ENCODE measurements around the gene LGALS8.

LGALS8 gene

DNA sequence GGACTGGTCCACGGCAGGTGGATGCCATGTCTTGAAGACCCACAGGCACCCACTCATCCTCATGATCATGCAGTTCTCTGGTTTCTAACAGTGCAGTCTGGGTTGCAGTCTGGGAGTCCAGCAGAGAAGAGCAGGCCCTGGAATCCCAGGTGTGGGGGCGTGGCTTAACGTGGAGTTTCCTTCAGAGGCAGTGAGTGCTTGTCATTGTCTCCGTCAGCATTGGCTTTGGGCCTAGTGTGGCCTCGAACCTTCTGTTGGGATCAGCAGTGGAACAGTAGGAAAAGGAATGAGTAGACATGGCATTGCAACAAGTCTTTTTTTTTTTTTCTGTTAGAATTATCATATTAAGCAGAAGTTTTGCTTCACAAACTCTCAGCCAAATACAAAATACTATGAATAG, 12.8 kb downstream of the LGALS8 start:
- TF ChIP-seq, protein P1, sequence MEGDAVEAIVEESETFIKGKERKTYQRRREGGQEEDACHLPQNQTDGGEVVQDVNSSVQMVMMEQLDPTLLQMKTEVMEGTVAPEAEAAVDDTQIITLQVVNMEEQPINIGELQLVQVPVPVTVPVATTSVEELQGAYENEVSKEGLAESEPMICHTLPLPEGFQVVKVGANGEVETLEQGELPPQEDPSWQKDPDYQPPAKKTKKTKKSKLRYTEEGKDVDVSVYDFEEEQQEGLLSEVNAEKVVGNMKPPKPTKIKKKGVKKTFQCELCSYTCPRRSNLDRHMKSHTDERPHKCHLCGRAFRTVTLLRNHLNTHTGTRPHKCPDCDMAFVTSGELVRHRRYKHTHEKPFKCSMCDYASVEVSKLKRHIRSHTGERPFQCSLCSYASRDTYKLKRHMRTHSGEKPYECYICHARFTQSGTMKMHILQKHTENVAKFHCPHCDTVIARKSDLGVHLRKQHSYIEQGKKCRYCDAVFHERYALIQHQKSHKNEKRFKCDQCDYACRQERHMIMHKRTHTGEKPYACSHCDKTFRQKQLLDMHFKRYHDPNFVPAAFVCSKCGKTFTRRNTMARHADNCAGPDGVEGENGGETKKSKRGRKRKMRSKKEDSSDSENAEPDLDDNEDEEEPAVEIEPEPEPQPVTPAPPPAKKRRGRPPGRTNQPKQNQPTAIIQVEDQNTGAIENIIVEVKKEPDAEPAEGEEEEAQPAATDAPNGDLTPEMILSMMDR (IDR thresholded peaks at IDR 0.05; ENCODE audit: borderline replicate concordance, control extremely low read depth, extremely low read depth, insufficient read depth, missing control alignments) = no peak
- no peak for DNase-seq (ENCODE audit: low spot score)
- in situ Hi-C loops (cut with MboI; ENCODE audit: low sequenced_read_pairs, unreplicated experiment) = no loop called here

DNA sequence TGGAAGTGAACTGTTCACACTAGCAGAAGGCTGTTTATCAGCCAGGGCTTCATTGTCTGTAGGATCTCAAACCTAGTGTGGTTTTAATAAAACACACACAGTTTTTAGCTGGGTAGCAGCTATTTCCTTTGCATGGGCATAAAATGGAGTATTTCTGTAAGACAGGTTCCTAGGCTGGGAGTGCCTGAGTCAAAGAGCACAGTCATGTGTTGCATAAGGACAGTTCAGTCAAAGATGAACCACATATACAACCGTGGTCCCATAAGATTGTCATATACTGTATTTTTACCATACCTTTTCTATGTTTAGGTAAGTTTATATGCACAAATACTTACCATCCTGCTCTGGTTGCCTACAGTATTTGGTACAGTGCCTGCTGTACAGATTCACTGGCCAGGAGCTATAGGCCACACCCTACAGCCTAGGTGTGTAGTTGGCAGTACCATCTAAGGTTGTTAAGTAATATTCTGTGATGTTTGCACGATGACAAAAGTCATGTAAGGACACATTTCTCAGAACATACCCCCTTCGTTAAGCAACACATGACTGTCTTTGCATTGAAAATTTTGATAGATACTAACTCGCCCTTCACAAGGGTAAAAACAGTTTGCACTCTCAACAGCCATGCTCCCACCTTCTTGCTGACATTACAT, 17.2 kb downstream of the LGALS8 start:
- TF ChIP-seq, protein P1 (IDR thresholded peaks at IDR 0.05; ENCODE audit: borderline replicate concordance, control extremely low read depth, extremely low read depth, insufficient read depth, missing control alignments) = no peak
- DNase-seq (ENCODE audit: low spot score) = no peak
- in situ Hi-C loops (cut with MboI; ENCODE audit: low sequenced_read_pairs, unreplicated experiment) = no loop called here

DNA sequence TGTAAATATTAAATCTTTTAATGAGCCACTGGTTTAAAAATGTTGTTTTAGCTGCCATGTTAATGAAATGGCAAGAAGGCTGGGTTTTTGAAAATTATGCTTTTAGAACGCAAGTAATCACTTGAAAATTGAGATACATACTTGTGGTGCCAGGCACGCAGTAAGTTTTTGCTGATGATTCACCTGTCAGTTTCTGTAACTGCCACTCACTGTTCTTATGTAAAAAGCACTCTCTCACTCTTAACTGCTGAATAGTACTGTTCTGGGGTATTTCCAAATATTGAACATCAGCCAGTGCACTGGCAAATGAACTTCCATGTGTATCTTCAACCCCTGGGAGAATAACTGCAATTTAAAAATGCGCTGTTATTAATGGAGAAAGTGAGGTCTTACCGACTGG, 17.9 kb downstream of the LGALS8 start:
- in situ Hi-C loops (cut with MboI; ENCODE audit: low sequenced_read_pairs, unreplicated experiment) = no loop called here
- DNase-seq (ENCODE audit: low spot score) = no peak
- TF ChIP-seq, protein P1 (IDR thresholded peaks at IDR 0.05; ENCODE audit: borderline replicate concordance, control extremely low read depth, extremely low read depth, insufficient read depth, missing control alignments) = no peak

DNA sequence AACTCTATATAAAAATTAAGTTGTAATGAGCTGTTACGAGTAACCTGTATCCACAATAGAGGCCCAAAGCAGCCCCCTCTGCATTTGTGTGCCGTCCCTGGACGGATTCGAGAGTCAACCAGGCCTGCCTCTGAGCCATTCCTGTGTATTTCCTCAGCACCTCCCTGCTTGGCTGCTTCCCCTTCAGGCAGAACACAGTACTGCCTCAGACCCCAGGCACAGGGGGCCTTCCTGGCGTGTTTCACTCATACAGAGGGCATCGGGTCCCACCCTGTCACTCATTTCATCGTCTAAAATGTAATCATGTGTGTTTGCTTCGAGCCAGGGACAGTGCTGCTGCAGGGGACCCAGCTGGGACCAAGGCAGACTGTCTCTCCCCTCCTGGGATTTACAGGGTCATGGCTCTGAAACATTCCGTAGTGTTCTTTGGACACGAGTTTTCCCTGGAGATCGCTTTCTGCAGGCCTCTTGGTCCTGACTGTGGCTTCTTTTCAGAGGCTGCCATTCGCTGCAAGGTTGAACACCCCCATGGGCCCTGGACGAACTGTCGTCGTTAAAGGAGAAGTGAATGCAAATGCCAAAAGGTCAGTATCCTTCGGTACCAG, 19.4 kb downstream of the LGALS8 start:
- no peak for DNase-seq (ENCODE audit: low spot score)
- in situ Hi-C loops (cut with MboI; ENCODE audit: low sequenced_read_pairs, unreplicated experiment) = no loop called here
- TF ChIP-seq, protein P1 (IDR thresholded peaks at IDR 0.05; ENCODE audit: borderline replicate concordance, control extremely low read depth, extremely low read depth, insufficient read depth, missing control alignments) = no peak

DNA sequence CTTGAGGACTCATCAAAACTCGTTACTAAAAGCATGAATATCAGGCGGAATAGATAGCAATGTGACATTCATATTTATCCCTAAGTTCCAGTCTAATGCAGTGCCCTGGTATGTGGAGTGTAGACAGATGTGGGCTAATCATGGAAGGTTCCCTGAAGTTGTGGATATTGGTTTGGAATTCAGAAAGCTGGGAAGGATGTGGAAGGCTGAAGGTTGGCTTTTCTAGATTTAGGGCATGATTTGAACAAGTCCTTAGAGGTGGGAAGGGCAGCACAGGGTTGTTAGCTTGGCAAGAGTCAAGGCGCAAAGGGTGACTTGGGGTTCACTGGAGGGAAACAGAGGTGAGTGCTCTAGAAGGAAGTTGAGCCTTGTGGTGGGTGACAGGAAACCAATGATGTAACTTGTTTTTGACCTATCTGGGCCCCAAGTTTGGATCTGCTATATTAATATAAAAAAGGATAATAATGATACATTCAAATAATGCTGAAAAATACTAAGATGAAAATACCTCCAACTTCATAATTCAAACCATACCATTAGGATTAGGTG, 21.9 kb downstream of the LGALS8 start:
- in situ Hi-C loops (cut with MboI; ENCODE audit: low sequenced_read_pairs, unreplicated experiment) = no loop called here
- TF ChIP-seq, protein P1 (IDR thresholded peaks at IDR 0.05; ENCODE audit: borderline replicate concordance, control extremely low read depth, extremely low read depth, insufficient read depth, missing control alignments) = no peak
- no peak for DNase-seq (ENCODE audit: low spot score)

DNA sequence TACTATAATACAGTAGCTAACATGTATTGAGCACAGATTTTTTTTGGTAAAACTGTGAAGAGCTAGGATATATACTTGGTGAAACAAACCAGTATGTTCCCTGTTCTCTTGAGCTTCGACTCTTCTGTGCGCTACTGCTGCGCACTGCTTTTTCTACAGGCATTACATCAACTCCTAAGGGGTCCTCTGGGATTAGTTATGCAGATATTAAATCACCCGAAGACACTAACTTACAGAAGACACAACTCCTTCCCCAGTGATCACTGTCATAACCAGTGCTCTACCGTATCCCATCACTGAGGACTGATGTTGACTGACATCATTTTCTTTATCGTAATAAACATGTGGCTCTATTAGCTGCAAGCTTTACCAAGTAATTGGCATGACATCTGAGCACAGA, 24.7 kb downstream of the LGALS8 start:
- no peak for DNase-seq (ENCODE audit: low spot score)
- in situ Hi-C loops (cut with MboI; ENCODE audit: low sequenced_read_pairs, unreplicated experiment) = no loop called here
- TF ChIP-seq, protein P1 (IDR thresholded peaks at IDR 0.05; ENCODE audit: borderline replicate concordance, control extremely low read depth, extremely low read depth, insufficient read depth, missing control alignments) = no peak

Measured in GM13976 (cell line).